Fibroblast of gingiva (primary cell): ENCODE data around the gene ANKS4B.
"Not testable (repeated sequence)": the region's sequence is repeated elsewhere in the genome, so short reads cannot be mapped to it uniquely, and the experiment has no call there.

Experiments
- DNase-seq: peaks from one replicate; pipeline ENCODE4 v3.0.0-alpha.2; 2011; ENCODE audit warnings: low read depth

The ANKS4B gene, protein sequence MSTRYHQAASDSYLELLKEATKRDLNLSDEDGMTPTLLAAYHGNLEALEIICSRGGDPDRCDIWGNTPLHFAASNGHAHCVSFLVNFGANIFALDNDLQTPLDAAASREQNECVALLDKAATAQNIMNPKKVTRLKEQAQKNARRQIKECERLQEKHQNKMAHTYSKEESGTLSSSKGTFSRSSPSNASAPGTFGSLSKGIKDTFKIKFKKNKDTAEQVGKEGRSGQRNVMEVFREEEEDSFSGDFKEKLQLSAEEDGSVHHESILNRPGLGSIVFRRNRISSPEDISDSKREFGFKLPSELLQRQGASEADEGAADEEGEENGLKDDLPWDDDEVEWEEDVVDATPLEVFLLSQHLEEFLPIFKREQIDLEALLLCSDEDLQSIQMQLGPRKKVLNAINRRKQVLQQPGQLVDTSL

DNA sequence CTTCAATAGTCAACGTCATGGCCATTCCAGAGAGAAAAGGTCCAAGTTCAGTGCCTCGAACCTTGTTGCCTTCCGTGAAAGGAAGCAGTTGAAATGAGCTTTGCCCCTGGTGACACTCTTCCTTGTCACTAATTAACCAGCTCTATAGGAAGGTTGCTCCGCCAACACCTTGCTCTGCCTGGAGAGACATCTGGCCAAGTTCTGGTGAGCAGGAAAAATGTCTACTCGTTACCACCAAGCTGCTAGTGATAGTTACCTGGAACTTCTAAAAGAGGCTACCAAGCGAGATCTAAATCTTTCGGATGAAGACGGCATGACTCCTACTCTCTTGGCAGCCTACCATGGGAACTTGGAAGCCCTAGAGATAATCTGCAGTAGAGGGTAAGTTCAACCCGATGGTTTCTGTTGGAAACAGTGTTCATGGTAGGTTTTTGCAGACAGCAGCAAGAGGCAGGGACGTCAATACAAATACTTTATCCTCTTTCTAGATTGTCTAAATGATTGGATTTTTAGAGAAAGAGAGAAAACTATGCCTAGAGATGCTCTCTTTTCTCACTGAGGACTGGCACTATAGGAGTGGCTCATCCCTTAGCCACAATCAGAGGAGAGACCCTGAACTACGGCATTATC lies at the start of gene ANKS4B:
Gene ANKS4B (plus strand): TSS at position 179 of the 630 bp plus-strand sequence. CDS start 39 bp downstream, at position 218.
- DNase-seq, result no peak

DNA sequence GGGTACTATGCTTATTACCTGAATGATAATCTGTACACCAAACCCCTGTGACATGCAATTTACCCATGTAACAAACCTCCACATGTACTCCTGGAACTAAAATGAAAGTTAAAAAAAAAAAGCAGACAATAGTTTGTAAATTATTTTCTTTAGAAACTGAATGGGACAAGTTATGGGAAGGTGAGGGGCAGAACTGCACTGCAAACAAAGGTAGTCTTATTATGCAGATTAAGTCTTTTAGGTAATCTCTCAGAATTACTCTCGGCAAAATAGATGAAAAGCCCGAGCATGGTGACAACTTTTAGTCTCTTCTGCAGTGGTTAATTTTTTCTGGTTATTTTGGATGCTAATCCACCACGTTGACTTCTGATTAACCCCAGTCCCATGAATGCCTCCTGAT lies 49.5 kb upstream of the ANKS4B start:
- DNase-seq, result no peak

DNA sequence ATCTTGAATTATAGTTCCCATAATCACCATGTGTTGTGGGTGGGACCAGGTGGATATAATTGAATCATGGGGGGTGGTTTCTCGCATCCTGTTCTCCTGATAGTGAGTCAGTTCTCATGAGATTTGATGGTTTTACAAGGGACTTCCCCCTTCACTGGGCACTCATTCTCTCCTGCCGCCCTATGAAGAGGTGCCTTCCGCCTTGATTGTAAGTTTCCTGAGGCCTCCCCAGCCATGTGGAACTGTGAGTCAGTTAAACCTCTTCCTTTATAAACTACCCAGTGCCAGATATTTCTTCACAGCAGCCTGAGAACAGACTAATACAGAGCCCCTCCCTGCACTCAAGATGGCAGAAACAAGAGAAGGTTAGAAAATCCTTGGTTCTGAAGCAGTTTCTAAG lies 48.7 kb upstream of the ANKS4B start:
- DNase-seq, result no peak

DNA sequence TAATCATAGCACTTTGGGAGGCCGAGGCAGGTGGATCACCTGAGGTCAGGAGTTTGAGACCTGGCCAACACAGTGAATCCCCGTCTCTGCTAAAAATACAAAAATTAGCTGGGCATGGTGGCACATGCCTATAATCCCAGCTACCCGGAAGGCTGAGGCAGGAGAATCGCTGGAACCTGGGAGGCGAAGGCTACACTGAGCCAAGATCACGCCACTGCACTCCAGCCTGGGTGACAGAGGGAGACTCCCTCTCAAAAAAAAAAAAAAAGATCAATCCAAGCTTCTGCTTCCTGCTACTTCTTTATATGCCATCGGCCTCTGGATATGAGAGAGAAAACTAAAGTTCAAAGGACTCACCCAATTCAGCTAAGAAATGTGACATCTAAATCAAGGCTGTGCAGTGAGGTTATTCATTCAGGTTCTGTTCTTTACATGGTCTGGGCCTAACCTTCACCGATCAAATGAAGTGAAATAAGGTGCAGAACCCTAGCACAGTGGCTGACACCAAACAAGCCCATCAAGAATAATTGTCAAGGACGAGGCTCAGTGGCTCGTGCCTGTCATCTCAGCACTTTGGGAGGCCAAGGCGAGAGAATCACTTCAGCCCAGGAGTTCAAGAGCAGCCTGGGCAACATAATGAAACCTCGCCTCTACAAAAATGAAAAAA lies 47.7 kb upstream of the ANKS4B start:
- no peak for DNase-seq

DNA sequence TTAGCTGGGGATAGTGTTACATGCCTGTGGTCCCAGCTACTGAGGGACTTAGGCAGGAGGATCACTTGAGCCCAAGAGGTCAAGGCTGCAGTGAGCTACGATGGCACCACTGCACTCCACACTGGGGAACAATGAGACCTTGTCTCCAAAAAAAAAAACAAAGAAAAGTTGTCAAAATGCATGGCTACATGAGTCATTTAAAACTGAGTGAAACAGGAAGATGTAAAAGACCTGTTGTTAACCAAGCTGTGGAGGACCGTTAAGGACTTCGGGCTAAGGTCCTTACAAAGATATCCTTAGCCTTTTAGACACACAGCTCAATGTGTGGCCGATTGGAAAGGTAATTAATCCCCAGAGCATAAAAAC lies 47.2 kb upstream of the ANKS4B start:
- DNase-seq, result no peak

DNA sequence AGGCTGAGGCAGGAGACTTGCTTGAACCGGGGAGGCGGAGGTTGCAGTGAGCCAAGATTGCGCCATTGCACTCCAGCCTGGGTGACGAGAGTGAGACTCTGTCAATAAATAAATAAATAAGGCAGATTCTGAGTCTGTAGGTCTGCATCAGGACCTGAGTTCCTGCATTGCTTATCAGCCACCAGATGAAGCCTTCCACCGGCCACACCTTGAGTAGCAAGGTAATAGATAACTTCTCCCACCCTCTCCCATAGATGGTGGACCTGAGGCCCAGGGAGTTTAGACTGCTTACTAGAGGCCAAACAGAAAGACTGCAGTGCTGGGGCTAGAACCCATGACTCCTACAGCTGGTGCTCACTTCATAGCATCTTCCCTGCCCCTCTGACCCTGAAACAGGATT lies 44.2 kb upstream of the ANKS4B start:
- no peak for DNase-seq

DNA sequence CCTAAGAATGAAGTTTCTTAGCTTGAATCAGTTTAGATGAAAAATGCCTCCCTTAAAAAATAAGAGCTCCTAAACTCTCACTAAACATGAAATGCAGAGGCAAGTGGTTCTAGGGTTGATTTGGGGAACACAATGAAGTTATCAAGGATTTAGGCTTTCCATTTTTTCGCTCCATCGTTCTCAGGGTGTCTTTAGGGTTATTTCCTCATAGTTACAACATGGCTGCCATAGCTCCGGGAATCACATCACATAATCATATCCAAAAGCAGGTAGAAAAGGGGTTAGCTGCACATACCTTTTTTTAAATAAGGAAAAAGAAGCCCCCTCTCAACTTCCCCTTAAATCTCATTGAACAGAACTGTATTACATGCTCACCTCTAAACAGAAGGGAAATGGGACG lies 43.5 kb upstream of the ANKS4B start:
- DNase-seq, result no peak

DNA sequence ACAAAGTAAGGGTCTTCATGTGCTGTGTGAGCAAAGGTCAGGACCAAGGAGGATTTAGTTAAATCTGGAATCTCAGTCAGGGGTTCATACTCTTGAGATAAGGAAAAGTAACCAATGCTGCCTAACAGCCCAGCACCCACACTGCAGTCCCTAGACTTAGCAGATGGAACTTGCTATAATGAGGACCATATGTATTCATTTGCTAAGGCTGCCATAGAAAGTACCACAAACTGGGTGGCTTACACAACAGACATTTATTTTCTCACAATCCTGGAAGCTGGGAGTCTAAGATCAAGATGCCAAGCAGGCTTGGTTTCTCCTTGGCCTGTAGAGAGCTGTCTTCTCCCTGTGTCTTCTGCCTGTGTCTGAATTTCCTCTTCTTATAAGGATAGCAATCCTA lies 42.9 kb upstream of the ANKS4B start:
- DNase-seq, result peak; percentile 91

DNA sequence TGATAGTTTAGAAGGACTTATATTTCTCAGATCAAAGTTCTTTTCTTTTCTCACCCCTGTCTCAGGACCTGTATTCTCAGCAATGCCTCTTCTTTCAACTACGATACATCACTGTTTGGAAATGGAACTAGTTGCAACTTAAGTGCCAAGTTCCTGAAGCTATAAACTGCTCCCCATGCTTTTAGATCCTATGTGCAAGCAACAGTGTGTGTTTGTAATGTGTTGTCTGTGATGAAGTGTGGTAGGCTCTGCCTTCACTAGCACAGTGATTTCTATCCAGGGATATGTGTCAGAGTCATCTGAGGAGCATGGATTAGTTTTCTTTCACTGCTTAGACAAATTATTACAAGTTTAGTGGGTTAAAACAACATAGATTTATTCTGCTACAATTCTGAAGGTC lies 40.5 kb upstream of the ANKS4B start:
- DNase-seq, result no peak

DNA sequence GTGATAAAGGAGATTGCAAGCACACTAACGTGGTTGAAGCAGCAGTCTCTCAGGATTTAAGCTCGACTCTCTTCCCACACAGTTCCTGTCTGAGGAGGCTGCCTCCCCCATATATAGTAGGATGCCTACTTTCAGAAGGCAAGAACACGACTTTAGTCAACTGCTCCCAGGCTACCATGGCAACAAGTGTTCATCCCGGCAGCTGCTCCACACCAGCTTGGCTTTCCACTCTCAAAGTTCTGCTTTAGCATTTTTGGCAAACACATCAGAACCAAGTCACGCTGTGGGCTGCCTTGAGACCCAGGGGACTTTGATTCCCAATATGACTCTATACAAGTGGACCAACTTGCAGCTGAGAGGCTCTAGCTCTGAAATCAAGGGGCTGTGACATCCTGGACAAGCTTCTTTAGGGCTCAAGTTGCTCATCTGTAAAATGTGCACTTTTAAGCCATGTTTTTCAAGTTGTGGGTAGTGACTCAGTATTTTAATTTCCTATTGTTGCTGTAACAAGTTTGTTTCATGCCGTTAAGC lies 38.7 kb upstream of the ANKS4B start:
- DNase-seq, result peak; percentile 29

DNA sequence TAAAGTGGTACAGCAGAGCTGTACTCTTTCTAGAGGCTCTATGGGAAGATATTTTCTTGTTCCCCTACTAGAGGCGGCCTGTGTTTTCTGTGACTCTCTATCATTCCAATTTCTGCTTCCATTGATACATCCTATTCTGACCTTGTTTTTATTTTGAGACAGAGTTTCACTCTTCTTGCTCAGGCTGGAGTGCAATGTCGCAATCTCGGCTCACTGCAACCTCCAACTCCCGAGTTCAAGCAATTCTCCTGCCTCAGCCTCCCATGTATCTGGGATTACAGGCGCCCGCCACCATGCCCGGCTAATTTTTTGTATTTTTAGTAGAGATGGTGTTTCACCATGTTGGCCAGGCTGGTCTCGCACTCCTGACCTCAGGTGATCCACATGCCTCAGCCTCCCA lies 38.2 kb upstream of the ANKS4B start:
- not testable (repeated sequence) for DNase-seq

DNA sequence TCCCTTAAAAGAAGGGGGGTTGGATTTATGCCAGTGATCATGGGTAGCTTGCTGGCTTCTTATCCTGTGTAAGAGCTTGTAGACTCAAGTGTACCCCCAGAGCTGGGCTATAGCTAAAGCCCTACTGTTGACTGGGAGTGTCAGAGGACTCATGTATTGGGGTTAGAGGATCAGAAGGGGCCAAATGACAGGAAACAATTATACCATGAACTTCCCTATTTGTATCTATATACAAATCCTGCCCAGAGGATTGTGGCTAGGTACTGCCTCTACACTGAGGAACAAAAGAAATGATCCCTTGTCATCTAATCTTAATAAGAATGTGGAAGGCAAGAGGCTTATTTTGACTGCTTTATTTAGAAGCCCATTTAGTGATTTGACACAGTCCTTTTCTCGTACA lies 36.4 kb upstream of the ANKS4B start:
- no peak for DNase-seq

DNA sequence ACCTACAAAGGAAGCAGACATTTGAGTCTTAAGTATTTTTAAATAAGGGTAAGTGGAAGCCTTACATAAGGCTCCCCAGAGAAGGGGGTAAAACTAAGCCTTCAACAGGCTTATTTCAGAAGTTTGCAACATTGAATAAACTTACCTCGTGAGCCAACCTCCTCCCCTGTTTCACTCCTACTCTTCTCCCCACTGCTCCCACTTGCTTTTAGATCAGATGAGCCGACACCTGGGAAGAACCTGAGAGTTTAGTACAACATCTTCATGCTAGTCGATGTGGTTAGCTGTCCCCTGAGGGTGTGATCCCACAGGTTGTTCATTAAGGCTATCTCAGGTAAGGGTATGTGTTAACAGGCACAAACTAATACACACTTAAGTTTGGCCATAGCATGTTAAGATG lies 35.9 kb upstream of the ANKS4B start:
- DNase-seq, result no peak

DNA sequence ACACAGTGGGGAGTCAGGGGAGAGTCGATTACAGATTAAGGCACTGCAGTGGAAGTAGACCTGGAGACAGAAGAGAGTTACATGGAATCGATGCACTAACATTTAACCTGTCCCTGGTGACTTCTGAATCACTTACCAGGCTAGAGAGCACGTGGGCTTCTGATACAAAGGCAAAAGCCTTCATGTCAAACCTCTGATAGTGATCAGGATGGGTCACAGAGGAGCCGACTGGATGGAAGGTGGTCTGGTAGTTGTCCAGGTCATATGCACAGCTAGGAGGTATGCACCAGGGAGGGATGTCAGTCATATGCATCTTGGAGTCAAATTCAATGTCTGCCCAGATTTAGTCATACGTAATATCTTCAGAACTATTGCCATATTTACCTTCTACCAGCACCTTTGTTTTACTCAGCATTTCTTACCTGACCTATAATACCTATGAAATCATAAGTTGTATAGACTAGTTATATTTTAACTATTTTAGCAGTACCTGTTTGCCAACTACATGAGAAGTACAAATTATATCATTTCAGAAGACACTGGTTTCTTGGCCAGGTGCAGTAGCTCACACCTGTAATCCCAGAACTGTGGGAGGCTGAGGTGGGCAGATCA lies 33.8 kb upstream of the ANKS4B start:
- no peak for DNase-seq

DNA sequence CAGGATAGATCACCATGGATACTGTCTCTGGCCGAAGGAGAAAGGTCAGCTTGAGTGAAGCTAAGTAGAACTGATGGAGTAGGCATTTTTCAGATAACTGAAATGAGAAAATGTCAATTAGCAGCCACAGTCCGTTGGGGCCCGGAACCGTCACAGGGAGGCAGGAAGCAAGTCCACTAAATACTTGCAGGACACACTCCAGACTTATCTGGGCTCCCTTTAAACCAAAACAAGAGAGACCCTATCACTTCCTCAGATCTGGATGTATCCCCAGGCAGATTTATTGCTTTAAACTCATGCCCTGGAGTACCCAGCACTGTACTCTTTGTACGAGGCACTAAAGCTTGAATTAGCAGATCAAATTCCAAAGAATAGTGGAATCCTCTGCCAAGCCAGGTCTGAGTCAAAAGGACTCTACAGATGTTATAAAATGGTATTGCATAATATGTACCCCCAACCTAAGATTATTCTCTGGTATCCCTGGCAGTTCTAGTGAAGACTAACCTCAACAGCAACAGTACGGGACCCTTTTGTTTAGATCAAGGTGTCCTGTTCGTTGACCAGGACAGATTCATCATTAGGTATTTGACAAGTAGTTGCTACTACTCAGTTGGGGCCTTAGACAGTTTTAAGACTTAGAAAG lies 30.2 kb upstream of the ANKS4B start:
- DNase-seq, result no peak

DNA sequence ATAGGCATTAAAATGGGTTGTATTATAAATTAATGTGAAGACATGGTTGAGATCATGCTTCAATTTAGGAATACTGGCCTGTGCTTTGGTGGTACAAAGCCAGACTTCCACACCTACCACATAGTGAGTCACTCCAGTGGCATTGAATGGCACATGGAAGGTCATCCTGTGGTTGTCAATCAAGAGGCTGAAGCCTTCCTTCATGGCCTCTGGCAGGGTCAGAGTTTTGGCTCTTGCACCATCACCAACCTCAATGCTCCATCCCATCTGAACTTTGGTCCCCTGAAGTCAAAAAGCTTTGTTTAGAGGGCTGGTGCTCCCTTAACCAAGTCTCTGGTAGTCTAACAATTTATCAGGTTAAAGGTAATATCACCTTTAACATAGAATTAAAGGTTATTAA lies 28.2 kb upstream of the ANKS4B start:
- no peak for DNase-seq

DNA sequence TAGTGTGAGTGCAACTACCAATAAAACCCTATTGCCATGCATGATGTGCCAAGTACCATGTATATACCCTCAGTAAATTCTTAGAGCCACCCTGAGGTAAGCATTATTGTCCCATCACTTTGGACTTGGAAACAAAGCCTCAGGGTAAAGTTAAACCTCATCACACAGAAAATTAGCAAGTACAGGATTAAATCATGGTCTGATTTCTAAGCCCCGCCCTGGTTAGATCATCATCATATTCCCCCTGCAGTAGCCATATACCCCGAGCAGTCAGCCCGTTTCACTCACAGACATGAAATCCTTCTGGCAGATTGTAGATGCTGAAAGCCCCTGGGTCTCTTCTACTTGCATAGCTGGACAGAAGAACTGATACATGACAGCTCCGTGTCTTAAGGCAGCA lies 26.9 kb upstream of the ANKS4B start:
- DNase-seq, result no peak

DNA sequence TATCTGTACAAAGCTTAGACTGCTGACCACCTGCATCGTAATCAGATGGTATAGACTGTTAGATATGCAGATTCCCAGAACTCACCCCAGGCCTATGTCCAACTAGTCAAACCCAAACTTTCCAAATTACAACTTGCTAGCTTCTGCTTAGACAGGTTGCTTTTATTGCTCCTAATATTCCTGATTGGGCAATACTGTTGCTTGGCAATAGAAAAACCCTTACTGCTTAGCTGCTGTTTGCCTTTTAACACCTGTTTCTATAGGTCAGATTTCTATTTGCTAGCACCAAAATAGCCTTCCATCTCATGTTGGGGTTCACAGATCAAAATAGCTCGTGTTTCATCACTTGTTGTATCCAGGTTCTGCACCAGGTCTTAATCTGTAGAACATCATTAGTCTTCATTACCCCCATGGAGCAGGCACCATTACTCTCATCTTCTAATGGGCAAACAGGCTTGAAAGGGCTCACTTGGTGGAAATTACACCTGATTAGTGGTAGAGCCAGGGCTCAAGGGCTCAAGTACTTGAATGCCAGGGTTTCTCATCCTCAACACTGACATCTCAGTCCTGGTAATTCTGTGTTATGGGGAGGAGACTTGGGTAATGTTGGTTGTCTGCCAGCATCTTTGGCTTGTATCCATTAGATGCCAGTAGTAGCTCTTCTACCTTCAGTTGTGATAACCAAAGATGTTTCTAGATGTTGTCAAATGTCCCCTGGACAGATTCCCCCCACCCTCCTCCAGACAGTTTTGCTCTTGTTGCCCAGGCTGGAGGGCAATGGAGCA lies 24.9 kb upstream of the ANKS4B start:
- no peak for DNase-seq

DNA sequence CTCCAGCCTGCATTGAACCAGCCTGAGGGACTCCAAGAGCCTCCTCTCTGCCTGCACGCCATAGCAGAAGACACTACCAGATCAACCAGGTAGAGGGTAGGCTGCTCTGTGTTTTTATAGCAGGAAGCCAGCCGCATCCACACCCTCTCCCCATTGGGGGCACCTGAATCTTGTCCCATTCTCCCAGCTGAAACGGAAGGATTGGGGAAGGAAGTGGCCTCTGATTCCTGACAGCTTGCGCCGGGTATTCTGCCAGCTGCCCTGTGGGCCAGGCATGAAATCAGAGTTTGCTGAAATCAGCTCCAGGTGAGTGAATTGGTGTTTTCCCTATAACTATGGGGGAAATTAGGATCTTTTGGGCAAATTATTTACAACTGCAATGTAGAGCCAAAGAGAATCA lies 22.0 kb upstream of the ANKS4B start, which contains the start of gene ZP2:
Gene ZP2 (minus strand): TSS at position 89 of the 400 bp plus-strand sequence. CDS start 27 bp downstream, at position 62.
- DNase-seq, result no peak

DNA sequence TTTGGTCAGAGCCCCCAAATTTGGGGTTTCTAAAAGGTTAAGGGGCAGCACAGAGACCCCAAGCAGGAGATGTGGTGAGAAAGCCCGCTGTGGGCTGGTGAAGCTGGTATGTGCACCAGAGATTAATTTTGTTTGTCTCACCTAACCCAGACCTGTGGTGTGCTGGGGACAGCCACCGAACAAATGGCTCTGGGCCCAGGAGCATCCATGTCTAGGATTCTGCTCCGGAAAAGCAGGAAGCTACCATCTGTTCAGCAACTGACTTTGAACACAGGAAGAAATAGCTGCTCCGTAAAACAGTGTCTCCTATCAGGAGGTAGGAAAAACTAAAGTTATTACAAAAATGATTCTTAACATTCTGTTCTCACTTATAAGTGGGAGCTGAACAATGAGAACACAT lies 19.4 kb upstream of the ANKS4B start:
- no peak for DNase-seq

DNA sequence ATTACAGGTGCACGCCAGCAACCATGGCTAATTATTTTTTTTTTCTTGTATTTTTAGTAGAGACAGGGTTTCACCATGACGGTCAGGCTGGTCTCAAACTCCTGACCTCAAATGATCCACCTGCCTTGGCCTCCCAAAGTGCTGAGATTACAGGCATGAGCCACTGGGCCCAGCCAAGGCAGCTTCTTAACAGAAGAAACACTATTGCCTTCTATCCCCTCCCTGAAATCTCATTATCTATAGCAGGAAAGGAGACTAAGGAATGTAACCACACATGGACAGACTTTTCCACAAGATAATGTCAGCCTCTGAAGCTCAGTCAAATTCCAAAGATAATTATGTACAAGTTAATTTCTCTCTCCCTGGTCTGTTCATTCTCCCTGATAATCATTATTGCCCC lies 16.4 kb upstream of the ANKS4B start:
- no peak for DNase-seq
